Measurements from ENCODE around the gene MYBPH. TPM values are rescaled to one million over a fixed set of nuclear protein-coding genes. Genes with fewer than 3 reads are reported as not detected.
A peak's percentile ranks its signal among the peaks of the same experiment; 100 is the strongest.

The MYBPH gene
- total and polyA plus RNA-seq, 3 experiments from 2014 or later = not detected

DNA sequence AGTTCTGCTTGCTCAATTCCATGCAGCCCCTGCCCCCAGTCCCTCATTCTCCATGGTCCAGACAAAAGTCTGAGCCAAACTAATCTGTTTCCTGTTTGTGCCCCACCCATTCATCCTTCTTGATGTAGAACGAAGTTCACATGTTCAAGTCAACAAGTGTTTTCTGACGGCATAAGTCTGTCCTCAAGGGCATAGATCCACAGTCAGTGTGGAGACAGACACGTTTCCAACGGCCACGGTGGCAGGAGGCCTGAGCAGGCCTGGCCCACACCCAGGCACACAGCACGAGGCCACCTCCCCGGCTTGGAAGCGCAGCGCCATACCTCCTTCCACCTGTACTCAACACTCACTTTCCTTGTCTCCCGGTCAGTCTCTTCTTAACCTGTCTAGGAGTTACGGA lies 32.0 kb downstream of the MYBPH start:
- Histone ChIP-seq H3K4me3 (ENCODE audit: low read length) (no peak overlapping the region), H3K27ac (ENCODE audit: low read depth, low read length) (no peak overlapping the region), H3K27me3 (ENCODE audit: insufficient read depth, low read length, poor library complexity, severe bottlenecking) (no peaks in the 10 kb centered on the region), H3K4me1 (ENCODE audit: insufficient read depth, low read length) (no peaks in the 10 kb centered on the region), H3K9me3 (ENCODE audit: low read length) (no peaks in the 10 kb centered on the region), H3K36me3 (ENCODE audit: insufficient read depth, low read length) (no peaks in the 10 kb centered on the region)
- no peaks in the 10 kb centered on the region for H3K4me1 Mint-ChIP-seq
- no peak overlapping the region for H3K27ac Mint-ChIP-seq
- DNase-seq = no peak
- no peak overlapping the region for H3K4me3 Mint-ChIP-seq
- H3K36me3 Mint-ChIP-seq = no peaks in the 10 kb centered on the region
- H3K27me3 Mint-ChIP-seq = peaks cover 4 to 6% of the 10 kb centered on the region in 2 donors
- H3K9me3 Mint-ChIP-seq = peaks cover 0 to 8% (median 2%) of the 10 kb centered on the region in 5 donors
- CTCF ChIA-PET = no interaction called here
- POLR2A ChIA-PET = no interaction called here

DNA sequence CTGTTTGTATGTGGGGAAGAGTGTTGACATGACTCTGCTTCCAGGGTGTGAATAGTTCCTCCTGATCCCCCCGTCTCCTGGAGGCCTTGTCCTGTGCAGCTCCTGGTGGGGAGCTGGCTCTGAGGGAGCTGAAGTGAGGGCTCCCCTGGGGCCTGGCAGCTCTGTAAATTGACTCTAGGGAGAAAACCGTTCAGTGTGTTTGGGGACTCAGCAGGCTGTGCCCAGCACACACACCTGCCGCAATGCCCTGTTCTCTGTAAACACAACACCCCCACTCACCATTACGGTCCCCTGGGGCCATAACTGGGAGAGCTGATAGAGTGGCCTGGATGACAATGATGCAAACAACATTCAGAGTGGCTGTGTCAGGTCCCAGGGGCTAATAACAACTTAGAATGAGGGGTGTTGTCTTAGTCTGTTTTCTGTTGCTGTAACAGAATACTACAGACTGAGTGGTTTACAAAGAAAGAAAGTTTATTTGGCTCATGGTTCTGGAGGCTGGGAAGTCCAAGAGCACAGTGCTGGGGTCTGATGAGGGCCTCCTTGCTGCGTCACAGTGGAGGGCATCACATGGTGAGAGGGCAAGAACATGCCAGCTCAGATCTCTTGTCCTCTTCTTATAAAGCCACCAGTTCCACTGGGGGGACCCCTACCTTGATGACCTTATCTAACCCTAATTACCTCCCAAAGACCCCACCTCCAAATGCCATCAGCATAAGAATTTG lies 32.8 kb downstream of the MYBPH start:
- POLR2A ChIA-PET = no interaction called here
- Mint-ChIP-seq H3K27me3 (peaks cover 4 to 6% of the 10 kb centered on the region in 2 donors), H3K9me3 (peaks cover 0 to 8% (median 2%) of the 10 kb centered on the region in 5 donors), H3K27ac (no peak overlapping the region), H3K4me3 (no peak overlapping the region), H3K36me3 (no peaks in the 10 kb centered on the region), H3K4me1 (no peaks in the 10 kb centered on the region)
- Histone ChIP-seq H3K36me3 (ENCODE audit: insufficient read depth, low read length) (no peaks in the 10 kb centered on the region), H3K4me3 (ENCODE audit: low read length) (no peak overlapping the region), H3K27ac (ENCODE audit: low read depth, low read length) (no peak overlapping the region), H3K27me3 (ENCODE audit: insufficient read depth, low read length, poor library complexity, severe bottlenecking) (no peaks in the 10 kb centered on the region), H3K4me1 (ENCODE audit: insufficient read depth, low read length) (no peaks in the 10 kb centered on the region), H3K9me3 (ENCODE audit: low read length) (no peaks in the 10 kb centered on the region)
- CTCF ChIA-PET = no interaction called here
- DNase-seq = no peak

DNA sequence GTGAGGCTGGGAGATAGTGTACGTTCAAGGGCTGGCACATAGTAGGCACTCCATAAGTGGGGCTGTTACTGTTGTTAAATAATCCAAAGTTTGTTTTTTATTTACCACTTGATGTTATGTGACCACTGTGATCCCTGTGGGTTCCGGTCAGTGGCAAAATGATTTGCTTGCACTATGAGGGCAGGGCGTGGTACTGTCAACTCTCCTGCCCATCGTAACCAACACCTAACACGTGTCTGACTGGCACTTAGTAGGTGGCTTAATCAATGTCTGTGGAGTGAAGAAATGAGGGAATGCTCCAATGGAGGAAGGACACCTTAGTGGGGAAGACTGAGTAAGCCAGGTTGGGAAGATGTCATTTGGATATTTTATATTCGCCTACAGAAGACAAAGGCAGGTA lies 33.5 kb downstream of the MYBPH start:
- Histone ChIP-seq H3K4me1 (ENCODE audit: insufficient read depth, low read length) (no peaks in the 10 kb centered on the region), H3K27me3 (ENCODE audit: insufficient read depth, low read length, poor library complexity, severe bottlenecking) (no peaks in the 10 kb centered on the region), H3K9me3 (ENCODE audit: low read length) (no peaks in the 10 kb centered on the region), H3K4me3 (ENCODE audit: low read length) (no peak overlapping the region), H3K27ac (ENCODE audit: low read depth, low read length) (no peak overlapping the region), H3K36me3 (ENCODE audit: insufficient read depth, low read length) (no peaks in the 10 kb centered on the region)
- Mint-ChIP-seq H3K36me3 (no peaks in the 10 kb centered on the region), H3K27ac (peak overlapping the region in 1 of 8 donors; percentile 61), H3K4me3 (no peak overlapping the region), H3K9me3 (peaks cover 0 to 8% (median 2%) of the 10 kb centered on the region in 5 donors), H3K4me1 (no peaks in the 10 kb centered on the region), H3K27me3 (peaks cover 3 to 6% of the 10 kb centered on the region in 2 donors)
- ChIA-PET CTCF (no interaction called here), POLR2A (no interaction called here)
- DNase-seq = no peak

DNA sequence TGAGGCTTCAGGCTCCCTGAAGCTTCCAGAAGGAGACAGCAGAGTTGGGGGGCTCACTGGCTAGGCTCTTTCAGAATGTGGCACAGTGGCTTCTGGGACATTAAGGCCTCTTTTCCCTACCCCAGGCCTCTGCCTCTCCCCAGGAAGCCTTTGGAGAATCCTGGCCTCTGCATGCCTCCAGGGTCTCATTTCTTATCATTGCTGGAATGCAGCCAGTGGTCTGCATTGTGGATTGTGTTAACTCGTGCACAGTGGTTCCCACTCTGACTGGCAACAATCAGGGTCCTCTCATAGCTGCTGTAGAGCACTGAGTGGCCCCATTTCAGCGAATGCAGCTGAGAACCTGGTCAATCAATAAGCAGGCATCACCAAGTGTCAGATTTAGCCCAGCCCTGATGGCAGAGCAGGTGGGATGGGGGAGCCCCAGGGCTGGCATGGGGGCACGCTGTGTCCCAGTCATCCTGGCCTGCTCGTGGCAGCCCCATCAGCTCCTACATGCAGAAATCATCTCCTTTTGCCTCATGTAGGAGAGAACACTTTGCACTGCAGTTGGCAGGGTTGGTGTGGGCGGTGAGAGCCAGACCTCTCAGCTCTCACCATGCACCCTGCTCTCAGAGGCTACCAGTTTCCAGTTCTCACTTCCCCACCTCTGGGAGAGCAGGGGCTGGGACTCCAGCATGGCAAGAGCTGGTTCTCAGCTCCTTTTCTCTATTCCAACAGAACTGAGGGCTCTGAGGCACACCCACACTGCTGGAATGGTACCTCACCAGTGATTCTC lies 34.7 kb downstream of the MYBPH start:
- H3K9me3 ChIP-seq (ENCODE audit: low read length) = no peaks in the 10 kb centered on the region
- H3K27me3 ChIP-seq (ENCODE audit: insufficient read depth, low read length, poor library complexity, severe bottlenecking) = no peaks in the 10 kb centered on the region
- H3K4me3 ChIP-seq (ENCODE audit: low read length) = no peak overlapping the region
- Mint-ChIP-seq H3K27me3 (peaks cover under 1 to 15% of the 10 kb centered on the region in 2 donors), H3K36me3 (no peaks in the 10 kb centered on the region), H3K4me3 (no peak overlapping the region), H3K27ac (no peak overlapping the region), H3K4me1 (peaks cover 0 to 2% (median 0%) of the 10 kb centered on the region in 3 donors), H3K9me3 (peaks cover 0 to 8% (median 2%) of the 10 kb centered on the region in 5 donors)
- ChIA-PET CTCF (interaction anchor here (1.2 kb wide), 1 partner anchor 10 kb away, joined by 3 read pairs; no protein-coding TSS in a partner anchor), POLR2A (no interaction called here)
- DNase-seq = no peak
- H3K4me1 ChIP-seq (ENCODE audit: insufficient read depth, low read length) = no peaks in the 10 kb centered on the region
- no peak overlapping the region for H3K27ac ChIP-seq (ENCODE audit: low read depth, low read length)
- H3K36me3 ChIP-seq (ENCODE audit: insufficient read depth, low read length) = no peaks in the 10 kb centered on the region

DNA sequence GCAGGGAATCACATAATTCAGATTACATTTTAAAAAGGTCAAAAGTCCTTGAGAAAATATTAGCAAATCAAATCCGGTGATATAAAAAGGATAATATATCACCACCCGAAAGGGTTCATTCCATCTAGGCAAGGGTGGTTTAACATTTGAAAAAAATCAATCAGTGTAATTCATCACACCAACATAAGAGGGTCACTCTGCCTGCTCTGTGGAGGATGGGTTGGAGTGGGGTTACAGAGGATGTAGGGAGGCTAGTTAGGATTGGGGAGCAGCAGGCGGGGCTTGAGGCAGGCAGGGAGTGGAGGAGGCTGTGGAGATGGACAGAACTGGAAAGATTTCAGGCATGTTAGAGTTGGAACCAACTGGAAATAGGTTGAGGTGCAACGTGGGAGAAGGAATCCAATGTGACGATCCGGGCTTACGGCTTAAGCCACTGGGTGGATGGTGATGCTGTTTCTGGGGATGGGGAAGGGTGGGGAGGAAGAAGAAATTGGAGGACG lies 35.6 kb downstream of the MYBPH start:
- no peak overlapping the region for H3K4me3 Mint-ChIP-seq
- no peaks in the 10 kb centered on the region for H3K36me3 Mint-ChIP-seq
- Histone ChIP-seq H3K4me1 (ENCODE audit: insufficient read depth, low read length) (no peaks in the 10 kb centered on the region), H3K27me3 (ENCODE audit: insufficient read depth, low read length, poor library complexity, severe bottlenecking) (no peaks in the 10 kb centered on the region), H3K4me3 (ENCODE audit: low read length) (no peak overlapping the region), H3K36me3 (ENCODE audit: insufficient read depth, low read length) (no peaks in the 10 kb centered on the region), H3K27ac (ENCODE audit: low read depth, low read length) (no peak overlapping the region), H3K9me3 (ENCODE audit: low read length) (no peaks in the 10 kb centered on the region)
- peaks cover 2 to 18% of the 10 kb centered on the region in 2 donors for H3K27me3 Mint-ChIP-seq
- peaks cover 0 to 5% (median 0%) of the 10 kb centered on the region in 3 donors for H3K4me1 Mint-ChIP-seq
- peaks cover 0 to 8% (median 2%) of the 10 kb centered on the region in 5 donors for H3K9me3 Mint-ChIP-seq
- no peak for DNase-seq
- no peak overlapping the region for H3K27ac Mint-ChIP-seq
- CTCF ChIA-PET = interaction anchor here (1.2 kb wide), 1 partner anchor 11 kb away, joined by 3 read pairs; no protein-coding TSS in a partner anchor
- POLR2A ChIA-PET = no interaction called here

DNA sequence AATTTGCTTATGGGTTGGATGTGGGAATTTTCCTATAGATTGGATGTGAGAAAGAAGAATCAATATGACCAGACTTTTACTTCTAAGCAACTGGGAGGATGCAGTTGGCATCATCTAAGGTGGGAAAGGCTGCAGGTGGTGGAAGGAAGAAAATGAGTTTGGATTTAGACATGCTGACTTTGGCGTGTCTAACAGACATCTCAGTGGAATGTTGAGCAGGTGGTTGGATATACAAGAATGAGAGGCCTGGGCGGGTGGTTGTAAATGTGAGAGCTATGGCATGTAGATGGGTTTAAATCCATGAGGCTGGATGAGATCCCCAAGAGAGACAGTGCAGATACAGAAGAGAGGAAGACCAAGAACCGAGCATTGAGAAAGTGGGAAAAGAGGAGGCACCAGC lies 37.6 kb downstream of the MYBPH start:
- CTCF ChIA-PET = no interaction called here

DNA sequence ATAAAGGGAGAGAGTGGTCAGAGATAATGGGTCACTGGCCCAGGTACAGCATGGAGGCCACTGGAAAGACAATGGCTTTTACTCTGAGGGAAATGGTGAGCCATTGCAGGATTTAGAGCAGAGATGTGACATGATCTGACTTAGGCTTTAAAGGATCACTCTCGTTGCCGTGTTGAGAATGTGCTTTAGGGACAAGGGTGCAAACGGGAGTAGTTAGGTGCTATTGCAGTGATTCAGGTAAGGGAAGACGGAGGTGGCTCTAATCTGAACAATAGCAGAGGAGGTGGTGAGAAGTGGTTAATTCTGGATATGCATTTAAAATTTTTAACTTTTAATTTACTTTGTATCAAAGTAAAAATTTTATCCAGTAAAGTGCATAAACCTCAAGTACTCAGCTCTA lies 38.3 kb downstream of the MYBPH start:
- peaks cover 0 to 5% (median 0%) of the 10 kb centered on the region in 3 donors for H3K4me1 Mint-ChIP-seq
- Histone ChIP-seq H3K9me3 (ENCODE audit: low read length) (no peaks in the 10 kb centered on the region), H3K27me3 (ENCODE audit: insufficient read depth, low read length, poor library complexity, severe bottlenecking) (no peaks in the 10 kb centered on the region), H3K36me3 (ENCODE audit: insufficient read depth, low read length) (no peaks in the 10 kb centered on the region), H3K4me1 (ENCODE audit: insufficient read depth, low read length) (no peaks in the 10 kb centered on the region), H3K4me3 (ENCODE audit: low read length) (no peak overlapping the region), H3K27ac (ENCODE audit: low read depth, low read length) (no peak overlapping the region)
- DNase-seq = peak in 1 of 5 donors; percentile 1
- H3K9me3 Mint-ChIP-seq = peaks cover 0 to 2% (median 0%) of the 10 kb centered on the region in 5 donors
- H3K27ac Mint-ChIP-seq = no peak overlapping the region
- H3K36me3 Mint-ChIP-seq = no peaks in the 10 kb centered on the region
- ChIA-PET POLR2A (no interaction called here), CTCF (no interaction called here)
- H3K4me3 Mint-ChIP-seq = no peak overlapping the region
- peaks cover 4 to 22% of the 10 kb centered on the region in 2 donors for H3K27me3 Mint-ChIP-seq

More for the DNA sequence above, 37.6 kb downstream of the MYBPH start:
- Mint-ChIP-seq H3K36me3 (no peaks in the 10 kb centered on the region), H3K4me1 (peaks cover 0 to 5% (median 0%) of the 10 kb centered on the region in 3 donors), H3K27ac (no peak overlapping the region), H3K9me3 (peaks cover 0 to 2% (median 0%) of the 10 kb centered on the region in 5 donors), H3K27me3 (peaks cover 4 to 22% of the 10 kb centered on the region in 2 donors), H3K4me3 (no peak overlapping the region)
- Histone ChIP-seq H3K4me3 (ENCODE audit: low read length) (no peak overlapping the region), H3K27ac (ENCODE audit: low read depth, low read length) (no peak overlapping the region), H3K36me3 (ENCODE audit: insufficient read depth, low read length) (no peaks in the 10 kb centered on the region), H3K4me1 (ENCODE audit: insufficient read depth, low read length) (no peaks in the 10 kb centered on the region), H3K9me3 (ENCODE audit: low read length) (no peaks in the 10 kb centered on the region), H3K27me3 (ENCODE audit: insufficient read depth, low read length, poor library complexity, severe bottlenecking) (no peaks in the 10 kb centered on the region)
- POLR2A ChIA-PET = no interaction called here
- no peak for DNase-seq

DNA sequence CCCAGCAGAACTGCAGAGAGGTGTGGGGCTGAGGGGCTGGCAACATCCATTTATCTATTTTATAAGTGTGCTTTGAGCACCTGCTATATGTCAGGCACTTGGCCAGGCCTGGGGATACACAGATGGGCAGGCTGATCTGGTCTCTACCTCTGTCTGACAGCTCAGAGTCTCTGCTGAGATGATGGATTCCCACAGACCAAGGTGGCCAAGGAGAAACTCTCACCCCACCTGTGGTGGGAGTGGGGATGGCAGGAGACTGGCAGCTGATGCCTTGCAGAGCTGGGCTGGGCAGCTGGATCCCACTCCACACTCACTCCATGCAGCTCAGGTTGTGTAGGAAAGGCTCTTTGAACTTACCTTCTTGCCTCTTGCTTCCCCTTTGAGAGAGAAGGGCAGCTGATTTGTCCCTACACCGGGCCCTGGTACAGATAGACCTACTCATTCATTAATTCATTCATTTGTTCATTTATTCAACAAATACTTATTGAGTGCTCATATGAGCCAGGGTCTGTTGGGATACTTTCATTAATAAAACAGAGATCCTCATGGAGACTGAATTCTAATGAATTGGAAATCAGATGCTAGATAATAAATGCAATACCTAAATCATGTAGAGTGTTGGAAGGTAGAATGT lies 39.1 kb downstream of the MYBPH start:
- no peaks in the 10 kb centered on the region for H3K9me3 ChIP-seq (ENCODE audit: low read length)
- ChIA-PET CTCF (no interaction called here), POLR2A (no interaction called here)
- DNase-seq = peak in 1 of 5 donors; percentile 17
- H3K4me1 ChIP-seq (ENCODE audit: insufficient read depth, low read length) = no peaks in the 10 kb centered on the region
- Mint-ChIP-seq H3K36me3 (no peaks in the 10 kb centered on the region), H3K27me3 (peaks cover 8 to 18% of the 10 kb centered on the region in 2 donors), H3K4me3 (no peak overlapping the region), H3K4me1 (peaks cover 0 to 5% (median 0%) of the 10 kb centered on the region in 3 donors), H3K27ac (no peak overlapping the region), H3K9me3 (no peaks in the 10 kb centered on the region)
- no peaks in the 10 kb centered on the region for H3K36me3 ChIP-seq (ENCODE audit: insufficient read depth, low read length)
- H3K27ac ChIP-seq (ENCODE audit: low read depth, low read length) = no peak overlapping the region
- H3K4me3 ChIP-seq (ENCODE audit: low read length) = no peak overlapping the region
- no peaks in the 10 kb centered on the region for H3K27me3 ChIP-seq (ENCODE audit: insufficient read depth, low read length, poor library complexity, severe bottlenecking)
